ENCODE results near the gene AP1G2.
"Not testable (repeated sequence)": the region's sequence is repeated elsewhere in the genome, so short reads cannot be mapped to it uniquely, and the experiment has no call there.

AP1G2 gene

GRCh38 chr14:23600806-23601205 lies 33.2 kb upstream of the AP1G2 start:
- DNase-seq (ENCODE audit: low read depth), result no peak
- no peak overlapping the region for H3K4me3 ChIP-seq (ENCODE audit: control insufficient read depth, low read depth, low read length)
- TF ChIP-seq CTCF (IDR thresholded peaks at IDR 0.05; ENCODE audit: control insufficient read depth, insufficient read depth, low read depth, low read length, missing control alignments), result no peak

- no peak for DNase-seq (ENCODE audit: low read depth)
- TF ChIP-seq CTCF (IDR thresholded peaks at IDR 0.05; ENCODE audit: control insufficient read depth, insufficient read depth, low read depth, low read length, missing control alignments), result no peak
- no peak overlapping the region for H3K4me3 ChIP-seq (ENCODE audit: control insufficient read depth, low read depth, low read length)
Observed at GRCh38 chr14:23600322-23600707, 32.7 kb upstream of the AP1G2 start.

- H3K4me3 ChIP-seq (ENCODE audit: control insufficient read depth, low read depth, low read length); DNase-seq (ENCODE audit: low read depth): not testable (repeated sequence)
Observed at GRCh38 chr14:23594191-23594590, 26.6 kb upstream of the AP1G2 start.

- no peak overlapping the region for H3K4me3 ChIP-seq (ENCODE audit: control insufficient read depth, low read depth, low read length)
- DNase-seq (ENCODE audit: low read depth), result no peak
- no peak for TF ChIP-seq CTCF (IDR thresholded peaks at IDR 0.05; ENCODE audit: control insufficient read depth, insufficient read depth, low read depth, low read length, missing control alignments)
Observed at GRCh38 chr14:23590198-23590597, 22.6 kb upstream of the AP1G2 start.

GRCh38 chr14:23589606-23590005 lies 22.0 kb upstream of the AP1G2 start:
- H3K4me3 ChIP-seq (ENCODE audit: control insufficient read depth, low read depth, low read length), result no peak overlapping the region
- TF ChIP-seq CTCF (IDR thresholded peaks at IDR 0.05; ENCODE audit: control insufficient read depth, insufficient read depth, low read depth, low read length, missing control alignments), result no peak
- no peak for DNase-seq (ENCODE audit: low read depth)

GRCh38 chr14:23588884-23589598 lies 21.4 kb upstream of the AP1G2 start:
- TF ChIP-seq CTCF (IDR thresholded peaks at IDR 0.05; ENCODE audit: control insufficient read depth, insufficient read depth, low read depth, low read length, missing control alignments), result peak; percentile 80
- DNase-seq (ENCODE audit: low read depth), result peak; percentile 40
- H3K4me3 ChIP-seq (ENCODE audit: control insufficient read depth, low read depth, low read length), result no peak overlapping the region

- not testable (repeated sequence) for H3K4me3 ChIP-seq (ENCODE audit: control insufficient read depth, low read depth, low read length); DNase-seq (ENCODE audit: low read depth)
Observed at GRCh38 chr14:23584527-23585203, 17.1 kb upstream of the AP1G2 start.

GRCh38 chr14:23583761-23584526 lies 16.4 kb upstream of the AP1G2 start:
- H3K4me3 ChIP-seq (ENCODE audit: control insufficient read depth, low read depth, low read length); DNase-seq (ENCODE audit: low read depth): not testable (repeated sequence)
